ENCODE measurements around the gene TM9SF3. TPM values are rescaled to one million over a fixed set of nuclear protein-coding genes. Genes with fewer than 3 reads are reported as not detected.

The TM9SF3 gene
- total RNA-seq, 1 donor from 2014 or later: 77.1 TPM

DNA sequence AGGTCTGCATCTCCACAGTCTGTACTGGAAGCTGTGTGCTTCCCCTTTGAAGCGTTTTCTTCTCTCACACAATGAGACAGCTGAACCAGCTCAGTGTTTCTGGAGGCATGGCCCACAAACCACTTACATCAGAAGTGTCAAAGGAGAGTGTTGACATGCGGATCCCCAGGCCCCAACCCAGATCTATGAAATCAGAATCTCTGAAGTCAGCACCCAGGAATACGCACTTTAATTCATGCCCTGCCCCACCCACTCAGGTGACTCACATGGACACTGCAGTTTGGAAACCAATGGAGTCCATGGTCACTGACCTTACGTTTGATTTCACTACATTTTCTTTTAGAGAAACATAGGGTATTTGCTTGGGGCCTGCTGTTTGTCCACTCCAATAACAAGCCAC lies 92.1 kb downstream of the TM9SF3 start:
- TF ChIP-seq, protein P1, sequence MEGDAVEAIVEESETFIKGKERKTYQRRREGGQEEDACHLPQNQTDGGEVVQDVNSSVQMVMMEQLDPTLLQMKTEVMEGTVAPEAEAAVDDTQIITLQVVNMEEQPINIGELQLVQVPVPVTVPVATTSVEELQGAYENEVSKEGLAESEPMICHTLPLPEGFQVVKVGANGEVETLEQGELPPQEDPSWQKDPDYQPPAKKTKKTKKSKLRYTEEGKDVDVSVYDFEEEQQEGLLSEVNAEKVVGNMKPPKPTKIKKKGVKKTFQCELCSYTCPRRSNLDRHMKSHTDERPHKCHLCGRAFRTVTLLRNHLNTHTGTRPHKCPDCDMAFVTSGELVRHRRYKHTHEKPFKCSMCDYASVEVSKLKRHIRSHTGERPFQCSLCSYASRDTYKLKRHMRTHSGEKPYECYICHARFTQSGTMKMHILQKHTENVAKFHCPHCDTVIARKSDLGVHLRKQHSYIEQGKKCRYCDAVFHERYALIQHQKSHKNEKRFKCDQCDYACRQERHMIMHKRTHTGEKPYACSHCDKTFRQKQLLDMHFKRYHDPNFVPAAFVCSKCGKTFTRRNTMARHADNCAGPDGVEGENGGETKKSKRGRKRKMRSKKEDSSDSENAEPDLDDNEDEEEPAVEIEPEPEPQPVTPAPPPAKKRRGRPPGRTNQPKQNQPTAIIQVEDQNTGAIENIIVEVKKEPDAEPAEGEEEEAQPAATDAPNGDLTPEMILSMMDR (conservative IDR thresholded peaks at IDR 0.05; ENCODE audit: low read depth, low read length): no peak
- H3K4me3 ChIP-seq (ENCODE audit: low read depth, low read length): no peak overlapping the region
- DNase-seq (ENCODE audit: low read depth): no peak

DNA sequence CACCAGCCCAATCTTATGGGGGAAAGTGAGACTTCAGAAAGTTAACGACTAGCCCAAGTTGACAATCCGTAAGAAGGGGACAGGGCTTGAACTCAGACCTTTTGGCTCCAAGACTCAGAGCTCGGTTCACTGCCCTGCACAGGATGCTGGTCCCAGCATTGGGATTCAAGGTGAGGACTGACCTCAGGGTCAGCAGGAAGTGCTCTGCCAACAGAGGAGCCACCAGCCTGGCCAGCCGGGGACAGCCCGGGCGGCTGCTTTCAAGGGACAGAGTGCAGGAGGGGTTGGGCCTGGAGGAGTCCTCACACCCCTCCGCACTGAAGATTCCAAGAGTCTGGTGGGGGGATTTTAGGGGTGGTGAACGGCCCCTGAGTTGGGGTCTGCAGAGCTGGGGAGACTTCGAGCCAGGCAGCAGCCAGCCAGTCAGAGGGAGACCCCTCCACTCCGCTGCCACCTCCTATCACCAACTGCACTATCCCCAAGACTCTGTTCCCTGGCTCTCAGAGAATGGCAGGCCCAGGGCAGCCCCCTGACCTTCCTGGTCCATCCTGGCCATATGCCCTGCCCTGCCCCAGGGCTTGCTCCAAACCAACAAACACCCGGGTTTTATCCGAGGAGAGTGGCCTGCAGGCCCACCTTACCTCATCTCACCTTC lies 92.8 kb downstream of the TM9SF3 start:
- TF ChIP-seq, protein P1 (conservative IDR thresholded peaks at IDR 0.05; ENCODE audit: low read depth, low read length): no peak
- no peak for DNase-seq (ENCODE audit: low read depth)
- no peak overlapping the region for H3K4me3 ChIP-seq (ENCODE audit: low read depth, low read length)

DNA sequence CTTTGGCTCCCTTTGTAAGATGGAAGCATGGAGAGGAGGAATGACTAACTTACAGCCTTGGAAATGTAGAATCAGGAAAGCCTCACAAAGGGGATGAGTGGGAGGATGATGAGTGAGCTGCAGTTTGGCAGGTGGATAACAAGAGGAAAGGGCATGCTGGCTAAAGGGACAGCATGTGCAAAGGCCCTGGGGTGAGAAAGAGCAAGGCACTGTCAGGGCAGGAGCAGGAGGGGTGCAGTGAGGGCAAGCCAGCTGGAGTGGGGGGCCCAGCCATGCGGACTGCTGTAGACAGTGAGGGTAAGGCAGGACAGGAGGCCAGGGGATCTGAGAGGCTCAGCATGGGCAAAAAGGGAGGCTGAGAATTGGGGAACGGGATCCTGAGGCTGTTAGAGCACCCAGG lies 93.6 kb downstream of the TM9SF3 start:
- TF ChIP-seq, protein P1 (conservative IDR thresholded peaks at IDR 0.05; ENCODE audit: low read depth, low read length): no peak
- no peak overlapping the region for H3K4me3 ChIP-seq (ENCODE audit: low read depth, low read length)
- DNase-seq (ENCODE audit: low read depth): no peak

DNA sequence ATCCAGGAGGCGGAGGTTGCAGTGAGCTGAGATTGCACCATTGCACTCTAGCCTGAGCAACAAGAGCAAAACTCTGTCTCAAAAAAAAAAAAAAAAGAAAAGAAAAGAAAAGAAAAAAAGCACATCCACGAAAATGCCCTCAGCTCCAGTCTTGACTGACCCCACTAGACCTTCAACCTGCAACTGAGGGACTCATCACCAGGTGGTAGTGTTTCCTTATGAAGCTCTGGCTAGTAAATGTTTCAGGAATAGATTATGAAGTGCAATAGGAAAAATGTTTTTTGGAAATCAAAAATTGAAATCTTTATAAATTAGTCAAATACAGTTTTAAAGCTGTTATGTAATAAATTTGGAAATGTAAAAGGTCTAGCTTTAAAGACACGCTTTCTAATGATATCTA lies 95.5 kb downstream of the TM9SF3 start:
- no peak for DNase-seq (ENCODE audit: low read depth)
- TF ChIP-seq, protein P1 (conservative IDR thresholded peaks at IDR 0.05; ENCODE audit: low read depth, low read length): peak; percentile 66

DNA sequence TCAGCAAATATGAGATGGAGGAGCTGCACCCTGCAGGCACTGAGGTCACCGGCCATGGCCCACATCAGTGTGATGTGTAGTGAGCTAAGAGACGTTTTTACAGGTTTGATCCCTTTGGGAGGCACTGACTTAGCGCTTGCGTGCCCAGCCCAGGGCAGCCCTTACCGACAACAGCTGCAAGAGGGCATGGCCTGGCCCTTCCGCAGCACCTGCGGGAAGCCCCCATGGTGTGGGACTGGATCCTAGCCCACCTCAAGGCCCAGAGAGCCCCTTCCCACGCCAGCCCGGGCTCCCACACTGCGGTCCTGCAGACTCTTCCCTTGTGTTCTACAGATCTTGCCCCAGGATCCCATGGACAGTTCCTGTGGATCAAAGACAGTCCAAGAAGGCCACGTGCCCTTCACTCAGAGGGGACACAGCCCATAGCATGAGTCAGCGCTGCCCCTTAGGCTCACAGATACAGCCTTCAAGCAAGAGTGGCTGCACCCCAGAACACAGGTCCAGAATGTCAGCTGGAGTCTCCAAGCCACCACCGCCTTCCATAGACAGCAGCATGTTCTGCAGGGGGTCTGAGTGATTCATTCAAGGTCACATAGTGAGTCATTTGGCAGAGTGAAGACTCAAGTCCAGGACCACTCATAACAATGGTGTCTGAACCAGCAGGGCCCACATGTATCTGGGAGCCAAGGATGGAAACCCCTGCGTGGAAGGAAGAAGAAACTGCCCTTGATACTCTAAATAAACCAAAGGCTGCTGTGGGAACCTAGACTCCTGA lies 98.5 kb downstream of the TM9SF3 start:
- no peak overlapping the region for H3K4me3 ChIP-seq (ENCODE audit: low read depth, low read length)
- no peak for DNase-seq (ENCODE audit: low read depth)
- TF ChIP-seq, protein P1 (conservative IDR thresholded peaks at IDR 0.05; ENCODE audit: low read depth, low read length): no peak

More for the DNA sequence above, 95.5 kb downstream of the TM9SF3 start:
- no peak overlapping the region for H3K4me3 ChIP-seq (ENCODE audit: low read depth, low read length)

DNA sequence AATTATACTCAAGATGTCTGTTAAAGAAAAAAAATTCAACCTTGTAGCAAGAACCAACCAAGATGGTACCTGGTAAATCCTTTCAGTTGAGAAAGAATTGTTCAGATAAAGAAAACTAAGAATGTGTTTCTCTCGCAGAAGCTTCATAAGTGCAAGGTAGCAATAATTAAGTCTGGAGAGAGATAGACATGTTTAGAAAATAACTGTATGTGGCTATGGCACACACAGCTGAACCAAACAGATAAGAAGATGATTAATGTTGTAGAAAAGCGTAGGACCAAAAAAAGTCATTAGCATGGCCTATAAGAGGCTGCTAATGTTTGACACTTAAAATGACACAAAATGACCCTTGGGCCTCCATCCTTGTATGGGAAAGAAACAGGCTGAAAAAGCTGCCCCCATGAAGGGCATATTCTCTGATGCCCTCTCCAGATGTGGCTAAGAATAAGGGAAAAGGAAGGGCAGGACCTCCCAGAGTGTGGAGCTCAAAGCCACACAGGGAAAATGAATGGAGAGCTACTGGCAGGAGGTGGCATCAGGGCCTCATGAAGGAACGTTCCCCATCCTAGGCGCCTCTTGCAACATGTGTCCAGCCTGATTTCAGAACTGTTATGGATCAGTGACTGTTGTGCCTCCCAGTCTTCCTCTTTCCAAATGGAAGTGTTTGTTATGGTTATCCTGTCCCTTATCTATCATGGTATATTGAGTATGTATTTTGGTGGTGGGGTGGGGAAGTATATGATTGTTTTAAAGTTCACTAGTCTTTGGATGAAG lies 103.8 kb downstream of the TM9SF3 start:
- no peak for DNase-seq (ENCODE audit: low read depth)
- H3K4me3 ChIP-seq (ENCODE audit: low read depth, low read length): no peak overlapping the region
- TF ChIP-seq, protein P1 (conservative IDR thresholded peaks at IDR 0.05; ENCODE audit: low read depth, low read length): no peak

Measured in epithelial cell of proximal tubule (primary cell).